Esophagus squamous epithelium (tissue), 5 donors: ENCODE measurements around the gene CCDC141. TPM values are rescaled to one million over a fixed set of nuclear protein-coding genes. Genes with fewer than 3 reads are reported as not detected.

ENCODE experiments used
- DNase-seq: peaks from one replicate; lab custom pipeline; 2025; lab: John Stamatoyannopoulos, UW
- H3K27ac ChIP-seq, 4 donors: fragments of 200-600 bp; sonication (generic); one replicate each; pipeline ENCODE4 v1.5.1; 2016 to 2019; ENCODE audit warnings: mild to moderate bottlenecking in 1 of 4
- H3K27me3 ChIP-seq, 4 donors: fragments of 200-600 bp; sonication (generic); 1 replicate in 3 of 4; 2 replicates in 1 of 4; pipeline versions ENCODE4 v1.5.1 to v1.6.0; 2017 to 2021; ENCODE audit warnings: antibody characterized with exemption in 1 of 4
- H3K36me3 ChIP-seq, 3 donors: fragments of 200-600 bp; sonication (generic); one replicate each; pipeline ENCODE4 v1.5.1; 2016 to 2019
- H3K4me1 ChIP-seq, 3 donors: fragments of 200-600 bp; sonication (generic); one replicate each; pipeline ENCODE4 v1.5.1; 2017 to 2019
- H3K4me3 ChIP-seq, 4 donors: fragments of 200-600 bp; sonication (generic); 1 replicate in 3 of 4; 2 replicates in 1 of 4; pipeline ENCODE4 v1.5.1; 2016 to 2019; ENCODE audit warnings: mild to moderate bottlenecking in 2 of 4, moderate library complexity in 1 of 4
- H3K9me3 ChIP-seq, 3 donors: fragments of 200-600 bp; sonication (generic); one replicate each; pipeline ENCODE4 v1.5.1; 2016 to 2019
- POLR2A ChIP-seq, 4 donors: fragments of 450-650 bp; IDR thresholded peaks; one replicate each; pipeline ENCODE4 v1.6.1; 2017; ENCODE audit warnings: antibody characterized with exemption in 4 of 4, mild to moderate bottlenecking in 4 of 4, moderate library complexity in 3 of 4
- WGBS, 2 donors: methylation state at CpG; one replicate each; pipeline ENCODE4 v1.1.5; 2018; 5-methylcytosine and 5-hydroxymethylcytosine counted together
- intact Hi-C: fragments of 100-400 bp; cut with DNase I; formaldehyde crosslinking; loops from one replicate; pipeline ENCODE4 v1.15.0; 2022
- total RNA-seq, 4 donors: library from RNA; depleted of rRNA; stranded (reverse); fragments of >200 nt; gene quantifications; one replicate each; pipeline ENCODE4 v1.1.0, GENCODE V29; 2016
- TF ChIP-seq, protein P1 (sequence below), 6 experiments: fragments of 450-650 bp in 4 of 6; fragments of 200-600 bp in 2 of 6; sonication (generic) in 2 of 6; IDR thresholded peaks; one replicate each; pipeline ENCODE4 v1.5.1; 2016 to 2019; ENCODE audit warnings: antibody characterized with exemption in 6 of 6, mild to moderate bottlenecking in 4 of 6, moderate library complexity in 4 of 6
- donor health status: DM: yes; HTN: yes; CAD: no.

Gene CCDC141
- total RNA-seq, 4 donors from 2014 or later: 0.26 to 3.1 (median 1.1) TPM

DNA sequence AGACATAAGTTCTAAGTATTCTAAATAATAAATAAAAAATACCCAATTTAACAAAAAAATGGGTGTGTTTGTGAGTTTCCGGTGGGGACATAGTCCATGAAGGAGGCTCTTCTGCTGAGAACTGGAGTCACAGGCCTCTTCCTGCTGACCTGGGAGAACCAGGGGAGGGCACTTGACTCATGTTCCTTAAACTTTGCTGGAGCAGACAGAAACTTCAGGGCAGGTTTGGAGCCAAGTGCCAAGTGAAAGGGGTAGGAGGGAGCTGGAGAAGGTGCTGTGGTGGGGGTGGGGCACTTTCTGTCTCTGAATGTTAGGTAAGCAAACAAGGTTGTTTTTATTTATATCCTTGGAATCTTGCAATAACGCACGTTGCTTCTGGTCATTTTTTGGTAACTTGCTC is 163.9 kb downstream of the CCDC141 start:
- Histone ChIP-seq H3K4me3 (no peak overlapping the region), H3K27me3 (no peaks in the 10 kb centered on the region), H3K36me3 (no peaks in the 10 kb centered on the region), H3K27ac (no peak overlapping the region), H3K9me3 (no peaks in the 10 kb centered on the region), H3K4me1 (peaks cover 0 to 8% (median 2%) of the 10 kb centered on the region in 3 donors)
- DNase-seq: no peak
- no peak for TF ChIP-seq POLR2A (IDR thresholded peaks at IDR 0.05)
- TF ChIP-seq, protein P1, sequence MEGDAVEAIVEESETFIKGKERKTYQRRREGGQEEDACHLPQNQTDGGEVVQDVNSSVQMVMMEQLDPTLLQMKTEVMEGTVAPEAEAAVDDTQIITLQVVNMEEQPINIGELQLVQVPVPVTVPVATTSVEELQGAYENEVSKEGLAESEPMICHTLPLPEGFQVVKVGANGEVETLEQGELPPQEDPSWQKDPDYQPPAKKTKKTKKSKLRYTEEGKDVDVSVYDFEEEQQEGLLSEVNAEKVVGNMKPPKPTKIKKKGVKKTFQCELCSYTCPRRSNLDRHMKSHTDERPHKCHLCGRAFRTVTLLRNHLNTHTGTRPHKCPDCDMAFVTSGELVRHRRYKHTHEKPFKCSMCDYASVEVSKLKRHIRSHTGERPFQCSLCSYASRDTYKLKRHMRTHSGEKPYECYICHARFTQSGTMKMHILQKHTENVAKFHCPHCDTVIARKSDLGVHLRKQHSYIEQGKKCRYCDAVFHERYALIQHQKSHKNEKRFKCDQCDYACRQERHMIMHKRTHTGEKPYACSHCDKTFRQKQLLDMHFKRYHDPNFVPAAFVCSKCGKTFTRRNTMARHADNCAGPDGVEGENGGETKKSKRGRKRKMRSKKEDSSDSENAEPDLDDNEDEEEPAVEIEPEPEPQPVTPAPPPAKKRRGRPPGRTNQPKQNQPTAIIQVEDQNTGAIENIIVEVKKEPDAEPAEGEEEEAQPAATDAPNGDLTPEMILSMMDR (IDR thresholded peaks at IDR 0.05): no peak
- intact Hi-C loops: no loop called here
- WGBS, 2 donors: 66 to 85% methylated on average over 3 of the region's 3 CpGs

DNA sequence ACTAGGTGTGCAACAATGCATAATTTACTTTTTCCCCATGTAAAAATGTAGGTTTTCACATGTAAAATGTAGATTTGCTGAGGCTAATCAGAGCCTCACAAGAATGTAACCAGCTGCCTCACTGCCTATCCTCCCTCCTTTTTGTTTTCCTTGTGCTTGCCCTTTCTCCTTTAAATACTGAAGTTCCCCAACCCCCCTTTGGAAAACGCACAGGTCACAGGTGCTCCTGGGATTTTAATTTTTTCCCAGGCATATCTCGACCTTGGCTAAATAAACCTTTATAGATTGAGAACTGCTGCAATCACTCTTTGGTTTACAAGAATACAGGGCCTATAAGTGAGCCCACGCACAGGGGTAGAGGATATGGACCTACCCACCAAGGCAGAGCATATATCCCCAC is 165.5 kb downstream of the CCDC141 start:
- WGBS, 2 donors: 58 to 63% methylated on average over 3 of the region's 3 CpGs
- H3K4me3 ChIP-seq: no peak overlapping the region
- no peak for DNase-seq
- H3K27me3 ChIP-seq: no peaks in the 10 kb centered on the region
- H3K36me3 ChIP-seq: no peaks in the 10 kb centered on the region
- TF ChIP-seq POLR2A (IDR thresholded peaks at IDR 0.05): no peak
- TF ChIP-seq, protein P1 (IDR thresholded peaks at IDR 0.05): no peak
- peaks cover 0 to 8% (median 2%) of the 10 kb centered on the region in 3 donors for H3K4me1 ChIP-seq
- no peaks in the 10 kb centered on the region for H3K9me3 ChIP-seq
- no peak overlapping the region for H3K27ac ChIP-seq
- intact Hi-C loops: no loop called here

DNA sequence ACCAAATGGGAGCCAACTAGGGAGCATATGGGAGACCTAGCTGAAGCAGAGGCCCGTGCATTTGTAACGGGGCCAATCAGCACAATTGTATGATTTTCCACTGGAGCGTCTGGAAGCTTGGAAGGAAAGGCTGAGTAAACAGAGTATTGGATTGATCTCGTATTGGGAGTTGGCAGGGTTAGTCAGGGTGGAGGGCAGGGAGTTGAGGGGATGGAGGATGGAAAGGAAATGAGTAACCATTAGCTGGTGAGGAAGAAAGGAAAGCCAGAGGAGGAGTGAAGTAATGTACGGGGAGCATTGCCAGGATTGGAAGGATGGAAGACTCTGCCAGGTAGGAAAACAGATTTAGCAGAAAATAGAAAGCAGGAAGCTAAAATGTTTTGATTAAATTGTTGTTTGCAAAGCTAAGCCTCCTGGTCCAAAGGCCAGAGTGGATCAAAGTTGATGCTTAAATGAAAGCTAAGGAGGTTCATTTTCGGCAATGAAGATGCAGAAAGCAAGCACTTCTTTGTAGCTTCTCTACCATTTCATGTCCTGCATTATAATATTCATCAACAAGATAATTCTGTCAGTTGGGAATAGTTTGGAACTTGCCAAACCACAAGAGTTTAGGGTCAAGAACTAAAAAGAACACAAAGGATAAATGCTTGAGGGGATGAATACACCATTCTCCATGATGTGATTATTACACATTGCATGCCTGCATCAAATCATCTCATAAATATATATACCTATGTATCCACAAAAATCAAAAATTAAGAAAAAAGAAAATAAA is 167.1 kb downstream of the CCDC141 start:
- H3K36me3 ChIP-seq: no peaks in the 10 kb centered on the region
- H3K9me3 ChIP-seq: no peaks in the 10 kb centered on the region
- no peak overlapping the region for H3K4me3 ChIP-seq
- no peaks in the 10 kb centered on the region for H3K27me3 ChIP-seq
- intact Hi-C loops: no loop called here
- WGBS, 2 donors: 35 to 36% methylated on average over 6 of the region's 6 CpGs
- H3K4me1 ChIP-seq: peaks cover 0 to 8% (median 2%) of the 10 kb centered on the region in 3 donors
- TF ChIP-seq POLR2A (IDR thresholded peaks at IDR 0.05): no peak
- TF ChIP-seq, protein P1 (IDR thresholded peaks at IDR 0.05): no peak
- no peak overlapping the region for H3K27ac ChIP-seq
- DNase-seq: no peak

DNA sequence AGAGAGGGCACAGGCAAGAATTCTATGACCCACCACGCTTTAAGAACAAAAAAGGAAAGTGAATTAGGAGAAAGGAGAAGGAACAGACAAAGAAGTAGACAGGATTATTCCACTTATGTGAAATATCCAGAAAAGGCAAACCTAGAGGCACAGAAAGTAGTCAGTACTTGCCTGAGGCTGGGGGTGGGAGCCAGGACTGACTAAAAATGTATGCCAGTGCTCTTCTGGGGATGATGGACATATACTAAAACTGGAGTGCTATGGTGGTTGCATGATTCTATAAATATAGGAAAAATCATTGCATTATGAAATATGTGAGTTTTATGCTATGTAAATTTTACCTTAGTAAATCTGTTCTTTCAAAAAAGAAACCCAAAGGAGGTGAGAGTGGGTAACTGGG is 168.9 kb downstream of the CCDC141 start:
- Histone ChIP-seq H3K9me3 (no peaks in the 10 kb centered on the region), H3K4me3 (no peak overlapping the region), H3K27me3 (no peaks in the 10 kb centered on the region), H3K4me1 (peaks cover 0 to 8% (median 2%) of the 10 kb centered on the region in 3 donors), H3K27ac (no peak overlapping the region), H3K36me3 (no peaks in the 10 kb centered on the region)
- intact Hi-C loops: no loop called here
- TF ChIP-seq, protein P1 (IDR thresholded peaks at IDR 0.05): no peak
- TF ChIP-seq POLR2A (IDR thresholded peaks at IDR 0.05): no peak
- no peak for DNase-seq
- 36 to 61% methylated on average over 1 of the region's 1 CpG for WGBS, 2 donors

DNA sequence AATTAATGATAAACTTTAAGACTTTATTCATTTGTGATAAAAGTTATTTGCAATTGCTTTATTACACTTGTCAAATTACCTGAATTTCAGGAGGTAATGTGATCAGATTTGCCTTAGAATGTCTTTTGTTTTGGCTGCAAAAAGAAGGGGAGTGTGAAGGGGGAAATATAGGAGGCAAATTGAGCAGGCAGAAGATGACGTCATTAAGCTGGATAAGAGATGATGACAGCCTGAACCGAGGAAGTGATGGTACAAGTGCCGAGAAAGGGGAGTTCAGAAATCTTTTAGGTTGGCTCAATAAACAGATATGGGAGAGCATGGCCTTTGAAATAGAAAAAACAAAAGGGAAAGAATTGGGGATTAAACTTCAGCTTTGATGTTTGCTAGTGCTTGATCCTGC is 169.7 kb downstream of the CCDC141 start:
- H3K27me3 ChIP-seq: no peaks in the 10 kb centered on the region
- H3K4me1 ChIP-seq: peaks cover 0 to 8% (median 2%) of the 10 kb centered on the region in 3 donors
- intact Hi-C loops: no loop called here
- no peaks in the 10 kb centered on the region for H3K36me3 ChIP-seq
- no peaks in the 10 kb centered on the region for H3K9me3 ChIP-seq
- WGBS, 2 donors: 67 to 75% methylated on average over 3 of the region's 3 CpGs
- TF ChIP-seq POLR2A (IDR thresholded peaks at IDR 0.05): no peak
- TF ChIP-seq, protein P1 (IDR thresholded peaks at IDR 0.05): no peak
- no peak overlapping the region for H3K27ac ChIP-seq
- H3K4me3 ChIP-seq: no peak overlapping the region
- no peak for DNase-seq
